Right ventricle myocardium inferior (tissue), 1 donor: ENCODE results near the gene OXLD1. TPM values are rescaled to one million over a fixed set of nuclear protein-coding genes. Genes with fewer than 3 reads are reported as not detected.

Experiments used
- ATAC-seq: fragments of 200-7000 bp; cut with Tn5 transposase; one replicate; pipeline ENCODE4 v1.9.1; 2020; ENCODE audit warnings: mild to moderate bottlenecking, moderate library complexity
- DNase-seq: peaks from one replicate; pipeline ENCODE4 v3.0.0; 2021; ENCODE audit errors: missing footprints
- intact Hi-C: fragments of 100-400 bp; cut with DNase I; formaldehyde crosslinking; loops from one replicate; pipeline ENCODE4 v1.11.0; 2022
- total RNA-seq: library from RNA; stranded (reverse); fragmentation: NEBNext Ultra II Directional; extraction: Animal tissue kit (Norgen Biotek cat#: 25700); gene quantifications from one replicate; pipeline ENCODE4 v1.2.1, GENCODE V29; 2021
- donor health status: DM: no; HTN: yes; CAD: no; lungs with severe emphysema.

Gene OXLD1
- total RNA-seq, 1 donor from 2014 or later, result 18.6 TPM

DNA sequence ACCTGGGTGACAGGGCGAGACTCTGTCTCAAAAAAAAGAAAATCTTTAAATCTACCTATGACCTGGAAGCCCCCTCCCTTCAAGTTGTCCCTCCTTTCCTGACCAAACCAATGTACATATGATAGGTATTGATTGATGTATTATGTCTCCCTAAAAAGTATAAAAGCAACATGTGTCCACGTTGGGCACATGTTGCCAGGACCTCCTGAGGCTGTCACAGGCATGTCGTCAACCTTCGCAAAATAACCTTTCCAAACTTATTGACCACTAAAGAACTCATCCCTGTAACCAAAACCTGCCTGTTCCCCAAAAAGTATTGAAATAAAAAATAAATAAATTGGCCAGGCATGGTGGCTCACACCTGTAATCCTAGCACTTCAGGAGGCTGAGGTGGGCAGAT, 4.4 kb downstream of the OXLD1 start:
- no peak for DNase-seq
- intact Hi-C loops, result no loop called here
- no peak for ATAC-seq

GRCh38 chr17:81660441-81660840, 6.0 kb downstream of the OXLD1 start:
- DNase-seq, result no peak
- ATAC-seq, result no peak
- intact Hi-C loops, result no loop called here

- intact Hi-C loops, result no loop called here
- no peak for DNase-seq
- ATAC-seq, result no peak
These were observed 7.4 kb downstream of the OXLD1 start for GRCh38 chr17:81659038-81659437.

GRCh38 chr17:81656835-81657234, 9.6 kb downstream of the OXLD1 start:
- no peak for ATAC-seq
- no peak for DNase-seq
- intact Hi-C loops, result no loop called here

GRCh38 chr17:81656118-81656743, 10.2 kb downstream of the OXLD1 start, which contains the start of gene PDE6G:
TSS of gene PDE6G (minus strand) at chr17:81656542. CDS start at chr17:81653305, 3,237 bp downstream.
- DNase-seq, result no peak
- ATAC-seq, result no peak
- intact Hi-C loops, result no loop called here

GRCh38 chr17:81655378-81656117, 10.9 kb downstream of the OXLD1 start:
- DNase-seq (no peak), ATAC-seq (peak; percentile 24)
- intact Hi-C loops, result no loop called here

GRCh38 chr17:81652906-81653771, 13.3 kb downstream of the OXLD1 start:
- intact Hi-C loops, result no loop called here
- no peak for DNase-seq
- no peak for ATAC-seq

DNA sequence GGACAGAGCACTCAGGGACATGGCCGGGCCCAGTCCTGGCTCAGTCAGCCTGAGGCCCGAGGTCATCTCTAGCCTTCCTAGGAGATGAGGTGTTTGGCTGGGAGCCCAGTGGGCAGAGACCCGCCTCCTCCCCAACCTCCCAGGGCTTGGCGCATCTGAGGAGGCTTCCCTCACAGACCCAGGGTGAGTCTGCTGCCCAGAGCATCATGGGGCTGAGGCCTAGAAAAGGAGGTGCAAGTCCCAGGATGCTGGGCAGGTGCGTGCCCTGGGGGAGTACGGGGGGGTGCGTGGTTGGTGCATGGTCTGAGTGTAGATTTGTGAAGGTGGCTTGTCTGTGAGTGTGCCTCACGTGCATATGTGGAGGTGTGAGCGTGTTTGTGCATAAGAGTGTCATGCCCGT, 14.7 kb downstream of the OXLD1 start:
- intact Hi-C loops, result no loop called here
- DNase-seq (no peak), ATAC-seq (no peak)

DNA sequence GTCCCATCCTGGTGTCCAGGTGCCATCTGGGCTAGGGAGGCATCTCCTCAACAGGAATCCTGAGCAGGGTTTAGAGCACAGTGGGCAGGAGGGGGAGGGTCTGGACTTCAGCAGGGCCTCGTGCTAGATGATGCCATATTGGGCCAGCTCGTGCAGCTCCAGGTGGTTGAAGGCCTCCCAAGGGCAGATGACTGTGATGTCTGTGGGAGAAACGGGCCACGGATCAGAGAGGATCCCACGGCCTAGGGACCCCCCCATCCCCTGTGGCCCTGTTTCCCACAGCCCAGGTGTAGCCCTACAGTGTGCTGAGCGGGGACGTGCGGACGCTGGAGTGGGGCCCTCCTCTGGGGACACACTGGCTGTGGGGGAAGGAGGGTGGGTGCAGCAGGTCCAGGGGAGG, 15.5 kb downstream of the OXLD1 start:
- ATAC-seq, result no peak
- no peak for DNase-seq
- intact Hi-C loops, result no loop called here

GRCh38 chr17:81648707-81649085, 17.7 kb downstream of the OXLD1 start:
- intact Hi-C loops, result no loop called here
- DNase-seq, result no peak
- ATAC-seq, result no peak

- intact Hi-C loops, result no loop called here
- DNase-seq, result no peak
- ATAC-seq, result no peak
These were observed 18.2 kb downstream of the OXLD1 start for GRCh38 chr17:81648013-81648706.

DNA sequence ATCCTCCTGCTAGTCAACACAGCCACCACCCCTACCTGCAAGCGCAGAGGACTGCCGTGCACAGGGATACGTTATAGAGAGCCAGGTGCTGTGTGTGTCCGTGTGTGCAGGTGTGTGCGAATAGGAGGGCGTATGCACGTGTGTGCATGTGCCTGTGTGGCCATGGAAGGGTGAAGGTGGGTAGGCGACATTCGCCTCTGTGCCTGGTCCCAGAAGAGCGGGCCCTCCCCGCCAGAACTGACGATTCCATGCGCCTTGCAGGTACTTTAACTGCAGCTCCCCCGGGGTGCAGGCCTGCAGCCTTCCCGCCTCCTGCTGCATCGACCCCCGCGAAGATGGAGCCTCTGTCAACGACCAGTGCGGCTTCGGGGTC, 18.8 kb downstream of the OXLD1 start:
- DNase-seq (no peak), ATAC-seq (no peak)
- intact Hi-C loops, result no loop called here

DNA sequence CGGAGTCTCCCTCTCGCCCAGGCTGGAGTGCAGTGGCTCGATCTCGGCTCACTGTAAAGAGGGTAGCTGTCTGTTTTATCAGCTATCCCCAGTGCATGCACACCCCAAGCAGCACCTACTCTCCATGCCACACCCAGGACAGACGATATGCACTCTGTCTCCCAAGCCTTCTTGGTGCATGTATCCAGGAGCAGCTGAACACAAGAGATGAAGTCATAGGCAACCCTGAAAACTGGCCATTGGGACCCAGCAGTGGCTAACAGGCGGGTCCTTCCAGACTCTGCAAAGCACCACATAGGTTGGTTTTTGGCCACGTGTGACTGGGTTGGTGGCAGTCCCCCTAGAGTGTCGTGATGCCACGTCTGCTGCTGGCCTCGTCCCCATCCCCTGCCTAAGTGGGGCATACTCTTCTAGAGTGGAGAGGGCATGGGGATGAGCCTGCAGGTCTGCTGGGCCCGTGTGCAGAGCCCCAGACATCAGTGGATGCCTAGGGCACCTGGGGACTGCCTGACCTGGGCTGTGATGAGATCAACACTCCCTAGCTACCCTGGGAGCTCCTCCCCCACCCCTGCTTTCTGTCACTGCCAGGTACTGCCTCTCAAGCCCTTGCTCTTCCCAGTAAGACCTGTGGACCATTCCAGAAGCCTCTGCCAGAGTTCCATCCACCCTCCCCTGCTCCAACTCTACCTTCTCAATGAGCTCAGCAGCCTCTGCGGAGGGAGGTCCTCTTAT, 19.4 kb downstream of the OXLD1 start:
- DNase-seq (no peak), ATAC-seq (no peak)
- intact Hi-C loops, result no loop called here

DNA sequence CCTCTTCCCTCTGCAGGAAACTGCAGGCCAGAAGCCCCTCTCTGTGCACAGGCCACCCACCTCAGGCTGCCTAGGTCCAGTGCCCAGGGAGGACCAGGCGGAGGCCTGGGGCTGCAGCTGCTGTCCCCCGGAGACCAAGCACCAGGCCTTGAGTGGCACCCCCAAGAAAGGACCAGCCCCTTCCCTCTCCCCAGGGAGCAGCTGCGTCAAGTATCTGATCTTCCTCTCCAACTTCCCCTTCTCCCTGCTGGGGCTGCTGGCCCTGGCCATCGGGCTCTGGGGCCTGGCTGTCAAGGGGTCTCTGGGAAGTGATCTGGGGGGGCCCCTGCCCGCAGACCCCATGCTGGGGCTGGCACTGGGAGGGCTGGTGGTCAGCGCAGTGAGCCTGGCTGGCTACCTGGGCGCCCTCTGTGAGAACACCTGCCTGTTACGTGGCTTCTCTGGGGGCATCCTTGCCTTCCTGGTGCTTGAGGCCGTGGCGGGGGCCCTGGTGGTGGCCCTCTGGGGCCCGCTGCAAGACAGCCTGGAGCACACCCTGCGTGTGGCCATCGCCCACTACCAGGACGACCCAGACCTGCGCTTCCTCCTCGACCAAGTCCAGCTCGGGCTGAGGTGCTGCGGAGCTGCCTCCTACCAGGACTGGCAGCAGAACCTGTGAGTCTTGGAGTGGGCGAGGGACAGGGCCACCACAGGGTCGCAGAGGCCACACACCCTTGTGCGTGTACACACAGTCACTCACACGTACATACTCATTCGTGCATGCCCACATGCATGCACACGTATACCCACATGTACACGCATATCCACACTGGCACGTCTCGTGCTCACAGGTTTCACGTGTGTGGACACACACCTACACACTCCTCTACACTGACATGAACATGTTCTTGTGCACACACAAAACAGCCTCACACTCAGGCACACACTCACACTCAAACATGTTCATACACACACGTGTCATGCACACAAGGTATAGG, 21.1 kb downstream of the OXLD1 start:
- intact Hi-C loops, result no loop called here
- DNase-seq (no peak), ATAC-seq (no peak)

DNA sequence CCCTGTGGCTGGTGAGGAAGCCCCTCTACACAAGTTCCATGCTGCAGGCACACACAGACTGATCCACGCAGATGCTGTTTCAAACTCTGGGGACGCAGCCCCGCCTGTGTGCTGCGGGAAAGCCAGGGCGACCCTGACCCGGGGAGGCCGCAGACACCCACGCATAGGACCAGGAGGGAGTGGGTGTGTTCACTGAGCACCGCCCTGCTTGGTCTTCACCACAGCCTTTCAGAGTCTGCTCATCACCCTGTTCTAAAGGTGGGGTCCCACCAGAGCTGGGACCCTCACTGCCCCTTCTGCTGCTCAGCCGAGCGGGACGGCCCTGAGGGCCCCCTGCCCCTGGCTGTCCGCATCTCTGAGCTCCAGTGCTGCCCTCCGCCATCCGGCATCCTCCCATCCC, 21.9 kb downstream of the OXLD1 start:
- DNase-seq (no peak), ATAC-seq (no peak)
- intact Hi-C loops, result no loop called here

DNA sequence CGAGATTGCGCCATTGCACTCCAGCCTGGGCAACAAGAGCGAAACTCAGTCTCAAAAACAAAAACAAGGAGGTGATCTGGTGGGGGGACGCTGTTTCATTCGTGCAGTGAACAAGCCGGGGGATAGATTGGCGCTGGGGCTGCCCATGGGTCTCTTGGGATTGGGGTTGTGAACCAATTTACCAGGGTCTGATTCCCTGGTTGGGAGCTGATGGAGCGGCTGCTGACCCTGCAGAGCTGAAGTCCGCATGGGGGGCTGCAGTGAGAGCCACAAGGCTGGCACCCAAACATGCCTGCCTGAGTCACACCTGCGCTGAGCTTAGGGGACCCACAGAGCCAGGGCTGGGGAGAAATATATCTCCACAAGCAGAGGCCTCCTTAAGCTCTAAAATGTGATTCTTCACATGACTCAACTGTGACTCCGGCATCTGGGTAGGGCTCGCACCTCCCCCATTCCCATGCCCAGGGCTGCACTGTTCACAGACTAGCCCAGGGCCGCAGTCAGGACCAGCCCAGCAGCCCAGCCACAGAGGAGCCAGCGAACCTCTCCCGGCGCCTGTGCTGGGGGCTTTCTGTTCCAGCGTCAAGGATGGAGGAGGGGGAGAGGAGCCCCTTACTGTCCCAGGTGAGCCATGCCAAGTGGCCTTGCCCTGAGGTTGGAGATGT, 24.4 kb downstream of the OXLD1 start:
- no peak for ATAC-seq
- intact Hi-C loops, result no loop called here
- no peak for DNase-seq

DNA sequence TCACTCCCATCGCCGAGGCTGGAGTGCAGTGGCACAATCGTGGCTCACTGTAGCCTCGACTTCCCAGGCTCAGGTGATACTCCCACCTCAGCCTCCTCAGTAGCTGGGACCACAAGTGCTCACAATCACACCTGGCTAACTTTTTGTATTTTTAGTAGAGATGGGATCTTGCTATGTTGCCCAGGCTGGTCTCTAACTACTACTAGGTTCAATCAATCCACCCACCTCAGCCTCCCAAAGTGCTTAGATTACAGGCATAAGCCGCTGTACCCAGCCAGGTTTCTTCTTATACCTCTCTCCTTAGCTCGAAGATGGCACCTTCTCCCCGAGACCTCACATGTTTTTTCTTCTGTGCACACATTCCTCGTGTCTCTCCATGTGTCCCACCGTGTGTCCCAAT, 26.4 kb downstream of the OXLD1 start:
- intact Hi-C loops, result no loop called here
- no peak for ATAC-seq

More for the DNA sequence above, 26.4 kb downstream of the OXLD1 start:
- no peak for DNase-seq
